Right renal cortex interstitium (tissue), 3 donors: ENCODE measurements around the gene SRR. TPM values are rescaled to one million over a fixed set of nuclear protein-coding genes. Genes with fewer than 3 reads are reported as not detected.

Experiments used
- DNase-seq, 3 donors: peaks; one replicate each; pipeline ENCODE4 v3.0.0-alpha.2; 2013; ENCODE audit warnings: low read depth in 3 of 3, low spot score in 2 of 3
- polyA plus RNA-seq, 3 donors: library from polyadenylated mRNA; unstranded; fragments of 120-200 nt; gene quantifications; one replicate each; pipeline ENCODE4 v1.2.1, GENCODE V29; 2013; ENCODE audit not compliant: insufficient read length in 3 of 3

Gene SRR
- polyA plus RNA-seq, 3 donors: 24.8 to 28.4 (median 26.0) TPM

DNA sequence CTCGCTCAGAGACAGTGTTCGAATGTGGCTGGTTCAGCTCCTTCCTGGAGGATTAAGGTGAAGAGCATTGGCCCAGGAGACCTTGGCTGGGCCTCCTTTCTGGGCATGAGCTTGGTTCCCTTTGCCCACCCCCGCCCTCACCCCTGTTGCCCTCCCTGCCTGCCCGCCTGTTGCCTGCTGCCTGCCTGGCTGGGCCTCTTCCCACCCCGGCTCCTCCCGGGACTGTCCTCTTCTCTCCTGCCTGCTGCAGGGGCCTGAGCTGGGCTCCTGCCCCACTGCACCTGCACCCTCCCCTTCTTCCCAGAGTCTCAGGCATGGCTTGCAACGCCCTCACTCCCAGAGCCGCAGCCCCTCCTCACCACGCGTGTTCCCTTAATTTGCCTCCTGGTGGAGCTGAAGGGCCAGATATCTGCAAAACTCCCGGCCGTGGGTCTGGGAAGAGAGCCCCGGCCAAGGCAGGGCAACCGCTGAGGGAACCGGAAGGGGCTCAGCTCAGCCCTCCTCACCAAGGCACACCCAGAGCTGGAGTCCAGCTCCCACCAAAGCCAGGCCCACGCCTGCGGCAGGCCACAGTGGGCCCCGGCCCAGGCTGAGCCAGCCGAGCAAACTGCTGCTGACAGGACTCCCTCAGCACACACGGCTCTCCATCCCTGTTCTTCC, 65.9 kb downstream of the SRR start:
- no peak for DNase-seq

DNA sequence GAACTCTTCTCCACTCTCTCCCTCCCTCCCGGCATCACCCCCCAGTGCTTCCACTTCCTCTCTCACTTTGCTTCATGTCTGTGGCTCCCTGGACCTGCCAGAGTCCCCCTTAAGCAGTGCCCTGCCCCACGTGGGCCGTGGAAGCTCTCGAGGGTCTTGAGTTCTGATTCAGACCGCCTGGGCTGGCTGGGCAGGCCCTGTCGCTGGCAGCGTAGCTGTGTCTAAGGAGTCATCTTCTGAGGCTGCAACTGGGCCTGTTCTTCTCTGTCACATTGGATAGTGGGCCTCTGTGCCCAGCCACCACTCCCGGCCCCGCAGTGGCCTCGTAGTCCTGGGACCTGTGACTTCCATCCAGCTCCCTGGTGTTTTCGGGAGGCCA, 66.5 kb downstream of the SRR start:
- DNase-seq: no peak

DNA sequence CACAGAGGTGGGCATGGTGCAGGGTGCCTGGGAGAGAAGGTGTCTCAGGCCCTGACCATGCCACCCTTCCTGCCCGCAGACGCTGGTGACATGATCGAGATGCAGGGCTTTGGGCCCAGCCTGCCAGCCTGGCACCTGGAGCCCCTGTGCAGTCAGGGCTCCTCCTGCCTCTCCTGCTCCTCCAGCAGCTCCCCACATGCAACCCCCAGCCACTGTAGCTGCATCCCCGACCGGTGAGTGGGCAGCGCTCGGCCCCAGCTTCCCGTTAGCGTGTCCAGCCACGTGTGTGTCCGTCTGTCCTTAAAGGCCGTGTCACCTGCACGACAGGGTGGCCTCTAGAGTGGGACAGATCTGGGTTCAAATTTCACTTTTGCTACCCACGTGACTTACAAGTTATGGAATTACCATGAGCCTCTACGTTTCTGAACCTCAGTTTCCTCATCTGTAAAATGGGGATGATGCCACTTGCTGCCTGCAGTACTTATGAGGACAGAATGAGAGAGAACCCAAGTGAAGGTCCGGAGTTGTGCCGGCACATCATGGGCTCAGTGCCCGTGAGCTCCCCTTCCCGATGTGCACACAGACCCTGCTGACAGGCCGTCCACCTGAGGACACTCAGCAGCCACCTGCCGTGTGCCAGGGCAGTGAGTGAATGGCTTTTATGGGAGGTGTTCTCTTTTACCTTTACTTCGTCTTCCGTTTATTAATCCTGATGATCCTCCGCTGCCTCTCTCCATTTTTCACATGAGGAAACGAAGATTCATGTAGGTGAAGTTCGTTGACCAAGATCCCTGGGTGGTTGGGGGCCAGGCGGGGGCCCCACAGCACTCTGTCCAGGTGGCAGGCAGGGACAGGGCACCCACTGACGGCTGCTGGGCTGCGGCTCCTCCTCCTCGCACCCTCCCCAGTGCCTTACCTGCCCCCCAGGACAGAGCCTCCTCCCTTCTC, 67.7 kb downstream of the SRR start:
- no peak for DNase-seq

DNA sequence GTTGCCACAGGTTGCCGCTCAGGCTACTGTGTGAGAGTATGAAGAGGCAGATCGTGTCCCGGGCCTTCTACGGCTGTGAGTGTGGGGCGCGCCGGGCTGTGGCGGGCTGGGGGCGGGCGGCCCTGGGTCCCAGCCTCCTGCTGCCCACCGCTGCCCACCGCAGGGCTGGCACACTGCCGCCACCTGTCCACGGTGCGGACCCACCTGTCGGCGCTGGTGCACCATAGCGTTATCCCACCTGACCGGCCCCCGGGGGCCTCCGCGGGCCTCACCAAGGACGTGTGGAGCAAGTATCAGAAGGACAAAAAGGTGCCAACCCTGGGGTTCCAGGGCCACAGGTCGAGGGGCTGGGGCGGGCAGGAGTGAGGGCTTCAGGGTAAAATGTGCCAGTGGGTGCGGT, 68.4 kb downstream of the SRR start:
- DNase-seq: no peak

DNA sequence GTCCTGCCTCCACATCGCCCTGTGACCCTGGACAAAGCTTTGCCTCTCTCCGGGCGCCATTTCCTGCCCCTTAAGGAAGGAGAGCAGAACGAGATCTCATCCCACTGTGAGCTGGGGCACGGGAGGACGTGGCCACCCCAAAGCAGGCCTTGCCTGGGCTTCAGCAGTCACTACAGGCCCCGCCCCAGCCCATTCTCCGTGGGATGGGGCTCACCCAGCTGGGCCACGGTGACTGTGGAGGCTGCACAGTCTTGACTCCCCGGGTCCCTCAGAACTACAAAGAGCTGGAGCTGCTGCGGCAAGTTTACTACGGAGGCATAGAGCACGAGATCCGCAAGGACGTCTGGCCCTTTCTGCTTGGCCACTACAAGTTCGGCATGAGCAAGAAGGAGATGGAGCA, 68.9 kb downstream of the SRR start:
- DNase-seq: no peak

DNA sequence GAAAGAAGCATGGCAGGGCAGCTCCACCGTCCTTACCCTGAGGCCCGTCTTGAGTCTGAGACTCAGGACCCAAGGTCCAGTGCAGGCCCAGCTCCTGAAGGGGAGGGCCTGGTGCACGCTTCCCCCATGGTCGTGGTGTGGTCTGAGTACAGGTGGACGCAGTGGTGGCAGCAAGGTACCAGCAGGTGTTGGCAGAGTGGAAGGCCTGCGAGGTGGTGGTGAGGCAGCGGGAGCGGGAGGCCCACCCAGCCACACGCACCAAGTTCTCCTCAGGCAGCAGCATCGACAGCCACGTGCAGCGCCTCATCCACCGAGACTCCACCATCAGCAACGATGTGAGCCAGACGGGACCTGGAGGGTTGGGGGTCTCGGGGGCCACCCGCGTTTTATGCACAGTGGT, 69.4 kb downstream of the SRR start:
- DNase-seq: no peak

Other genes with a start within 250 kb of the SRR start
- gene HIC1, start 248.8 kb upstream of the SRR start, polyA plus RNA-seq: 10 to 100 TPM; 13.5 to 14.2 (median 14.0) TPM
- 10 to 100 TPM; 31.1 to 36.1 (median 32.9) TPM for gene SMG6, start 165 bp upstream of the SRR start, polyA plus RNA-seq
- 10 to 100 TPM; 32.1 to 40.2 (median 34.6) TPM for gene TSR1, start 32.5 kb downstream of the SRR start, polyA plus RNA-seq
- 10 to 100 TPM; 56.2 to 61.4 (median 56.6) TPM for gene SGSM2, start 33.6 kb downstream of the SRR start, polyA plus RNA-seq
- gene MNT, start 97.1 kb downstream of the SRR start, polyA plus RNA-seq: 10 to 100 TPM; 10.5 to 12.1 (median 10.6) TPM
- 10 to 100 TPM; 36.1 to 39.1 (median 36.6) TPM for gene METTL16, start 207.9 kb downstream of the SRR start, polyA plus RNA-seq